BLaER1 (cell line): ENCODE results near the gene CAPZB.

ENCODE experiments used
- H3K27ac ChIP-seq: shearing (Covaris generic); formaldehyde crosslinking; 2 replicates; pipeline ENCODE4 v1.8.1; 2022
- H3K27me3 ChIP-seq: shearing (Covaris generic); formaldehyde crosslinking; 2 replicates; pipeline ENCODE4 v1.8.1; 2022
- H3K36me3 ChIP-seq: shearing (Covaris generic); formaldehyde crosslinking; 2 replicates; pipeline ENCODE4 v1.8.1; 2022
- H3K4me1 ChIP-seq: shearing (Covaris generic); formaldehyde crosslinking; 2 replicates; pipeline ENCODE4 v1.8.1; 2022
- H3K4me2 ChIP-seq: shearing (Covaris generic); formaldehyde crosslinking; 2 replicates; pipeline ENCODE4 v1.8.1; 2022
- H3K4me3 ChIP-seq: shearing (Covaris generic); formaldehyde crosslinking; 2 replicates; pipeline ENCODE4 v1.8.1; 2022
- H3K9ac ChIP-seq: shearing (Covaris generic); formaldehyde crosslinking; 2 replicates; pipeline ENCODE4 v1.8.1; 2022
- H3K9me3 ChIP-seq: shearing (Covaris generic); formaldehyde crosslinking; 2 replicates; pipeline ENCODE4 v1.8.1; 2022
- H4K20me1 ChIP-seq: shearing (Covaris generic); formaldehyde crosslinking; 2 replicates; pipeline ENCODE4 v1.8.1; 2022
- Cebpa-rat ChIP-seq: shearing (Covaris generic); IDR thresholded peaks from 2 replicates; pipeline ENCODE4 v1.8.1; 2022

CAPZB gene

GRCh38 chr1:19339214-19339861 is 146.0 kb downstream of the CAPZB start:
- H3K4me1 ChIP-seq, result peaks cover 18% of the 10 kb centered on the region
- no peak overlapping the region for H3K4me2 ChIP-seq
- TF ChIP-seq Cebpa-rat, result no peak
- no peak overlapping the region for H3K27ac ChIP-seq
- peaks cover 75% of the 10 kb centered on the region for H3K36me3 ChIP-seq
- no peak overlapping the region; the same call in 1 of the 2 replicates for H3K9ac ChIP-seq
- H3K9me3 ChIP-seq, result no peaks in the 10 kb centered on the region
- H3K4me3 ChIP-seq, result no peak overlapping the region
- H3K27me3 ChIP-seq, result no peaks in the 10 kb centered on the region
- H4K20me1 ChIP-seq, result peaks cover 14% of the 10 kb centered on the region; the same call in 1 of the 2 replicates

GRCh38 chr1:19338323-19338762 is 147.0 kb downstream of the CAPZB start:
- Histone ChIP-seq H4K20me1 (peaks cover 9% of the 10 kb centered on the region; the same call in 1 of the 2 replicates), H3K27ac (no peak overlapping the region), H3K4me3 (no peak overlapping the region), H3K4me1 (peaks cover 18% of the 10 kb centered on the region), H3K9me3 (no peaks in the 10 kb centered on the region), H3K4me2 (no peak overlapping the region), H3K9ac (no peak overlapping the region), H3K27me3 (no peaks in the 10 kb centered on the region), H3K36me3 (peaks cover 65% of the 10 kb centered on the region)
- TF ChIP-seq Cebpa-rat, result no peak

- TF ChIP-seq Cebpa-rat, result no peak
- peaks cover 9% of the 10 kb centered on the region; the same call in 1 of the 2 replicates for H4K20me1 ChIP-seq
- no peak overlapping the region for H3K4me3 ChIP-seq
- H3K4me2 ChIP-seq, result peak overlapping the region; percentile 15; the same call in 1 of the 2 replicates
- H3K9me3 ChIP-seq, result no peaks in the 10 kb centered on the region
- peaks cover 24% of the 10 kb centered on the region for H3K4me1 ChIP-seq
- H3K9ac ChIP-seq, result no peak overlapping the region
- H3K36me3 ChIP-seq, result peaks cover 60% of the 10 kb centered on the region
- no peaks in the 10 kb centered on the region for H3K27me3 ChIP-seq
- peak overlapping the region; percentile 16; the same call in 1 of the 2 replicates for H3K27ac ChIP-seq
Observed at GRCh38 chr1:19337289-19337688, 148.1 kb downstream of the CAPZB start.

- Histone ChIP-seq H3K4me3 (no peak overlapping the region), H3K9ac (peak overlapping the region; percentile 23; the same call in 1 of the 2 replicates), H3K9me3 (no peaks in the 10 kb centered on the region), H4K20me1 (peaks cover 9% of the 10 kb centered on the region; the same call in 1 of the 2 replicates), H3K4me1 (peaks cover 30% of the 10 kb centered on the region), H3K27ac (no peak overlapping the region), H3K27me3 (no peaks in the 10 kb centered on the region), H3K4me2 (peak overlapping the region; percentile 20), H3K36me3 (peaks cover 54% of the 10 kb centered on the region)
- no peak for TF ChIP-seq Cebpa-rat
Observed at GRCh38 chr1:19336543-19336942, 148.8 kb downstream of the CAPZB start.

GRCh38 chr1:19333587-19334354 is 151.6 kb downstream of the CAPZB start:
- Histone ChIP-seq H3K4me3 (no peak overlapping the region), H3K27me3 (no peaks in the 10 kb centered on the region), H3K9me3 (no peaks in the 10 kb centered on the region), H3K27ac (no peak overlapping the region), H3K4me2 (no peak overlapping the region), H4K20me1 (no peaks in the 10 kb centered on the region), H3K4me1 (peaks cover 30% of the 10 kb centered on the region), H3K36me3 (peaks cover 38% of the 10 kb centered on the region), H3K9ac (no peak overlapping the region)
- 0 out of 2 replicates have a peak, but pooled peaks have one; percentile 8 for TF ChIP-seq Cebpa-rat

- Histone ChIP-seq H3K4me2 (no peak overlapping the region), H3K27me3 (no peaks in the 10 kb centered on the region), H3K9me3 (no peaks in the 10 kb centered on the region), H3K27ac (no peak overlapping the region), H3K9ac (no peak overlapping the region), H3K4me1 (peaks cover 28% of the 10 kb centered on the region), H3K4me3 (no peak overlapping the region), H3K36me3 (peaks cover 37% of the 10 kb centered on the region), H4K20me1 (no peaks in the 10 kb centered on the region)
- TF ChIP-seq Cebpa-rat, result no peak
Observed at GRCh38 chr1:19332832-19333231, 152.5 kb downstream of the CAPZB start.

- Histone ChIP-seq H3K36me3 (peaks cover 29% of the 10 kb centered on the region), H3K4me2 (peak overlapping the region; percentile 11; the same call in 1 of the 2 replicates), H3K27me3 (no peaks in the 10 kb centered on the region), H3K9ac (no peak overlapping the region), H3K9me3 (no peaks in the 10 kb centered on the region), H4K20me1 (0 out of 2 replicates have a peak, but pooled peaks cover 4% of the 10 kb centered on the region), H3K4me3 (no peak overlapping the region), H3K4me1 (peaks cover 24% of the 10 kb centered on the region), H3K27ac (no peak overlapping the region)
- no peak for TF ChIP-seq Cebpa-rat
Observed at GRCh38 chr1:19331262-19331878, 154.0 kb downstream of the CAPZB start.

GRCh38 chr1:19330449-19331135 is 154.7 kb downstream of the CAPZB start:
- Histone ChIP-seq H3K4me1 (peaks cover 28% of the 10 kb centered on the region), H3K27me3 (no peaks in the 10 kb centered on the region), H3K36me3 (peaks cover 29% of the 10 kb centered on the region), H3K4me2 (no peak overlapping the region), H3K9ac (no peak overlapping the region), H3K4me3 (no peak overlapping the region), H4K20me1 (0 out of 2 replicates have a peak, but pooled peaks cover 7% of the 10 kb centered on the region), H3K27ac (no peak overlapping the region), H3K9me3 (no peaks in the 10 kb centered on the region)
- no peak for TF ChIP-seq Cebpa-rat

GRCh38 chr1:19329611-19330010 is 155.7 kb downstream of the CAPZB start:
- Histone ChIP-seq H3K4me3 (no peak overlapping the region), H3K36me3 (peaks cover 36% of the 10 kb centered on the region), H3K27ac (no peak overlapping the region), H3K4me1 (peaks cover 38% of the 10 kb centered on the region), H3K9ac (no peak overlapping the region), H3K4me2 (no peak overlapping the region), H3K9me3 (no peaks in the 10 kb centered on the region), H4K20me1 (peaks cover 12% of the 10 kb centered on the region; the same call in 1 of the 2 replicates), H3K27me3 (no peaks in the 10 kb centered on the region)
- no peak for TF ChIP-seq Cebpa-rat
